Left colon (tissue), 2 donors: ENCODE measurements around the gene BORCS5. TPM values are rescaled to one million over a fixed set of nuclear protein-coding genes. Genes with fewer than 3 reads are reported as not detected.
"Not testable (repeated sequence)": the region's sequence is repeated elsewhere in the genome, so short reads cannot be mapped to it uniquely, and the experiment has no call there.

Experiments
- ATAC-seq: fragments of 200-7000 bp; cut with Tn5 transposase; one replicate; pipeline ENCODE4 v1.9.1; 2020; ENCODE audit warnings: mild to moderate bottlenecking, moderate library complexity
- DNase-seq, 2 donors: peaks; one replicate each; pipeline ENCODE4 v3.0.0-alpha.2; 2020
- intact Hi-C, 2 donors: fragments of 100-400 bp; cut with DNase I in 1 of 2; cut with micrococcal nuclease in 1 of 2; formaldehyde crosslinking; loops; one replicate each; pipeline versions ENCODE4 v1.11.2 to v1.14.0; 2022; cut with DNase I, micrococcal nuclease
- total RNA-seq, 2 donors: library from RNA; stranded (reverse); fragmentation: NEBNext Ultra II Directional; extraction: Animal tissue kit (Norgen Biotek cat#: 25700); gene quantifications; one replicate each; pipeline ENCODE4 v1.2.1, GENCODE V29; 2021
- donor health status: DM: no; HTN: no; CAD: no.
- donor health status: DM: yes; HTN: yes; CAD: no.

BORCS5 gene
- total RNA-seq, 2 donors from 2014 or later = 12.2 to 13.8 TPM

- intact Hi-C loops = no loop called here
- ATAC-seq = no peak
These were observed 49.9 kb downstream of the BORCS5 start for GRCh38 chr12:12406762-12407161.

GRCh38 chr12:12408265-12408690, 51.4 kb downstream of the BORCS5 start:
- DNase-seq (no peak), ATAC-seq (no peak)
- intact Hi-C loops = no loop called here

More at GRCh38 chr12:12406762-12407161, 49.9 kb downstream of the BORCS5 start:
- DNase-seq = no peak

GRCh38 chr12:12409337-12409736, 52.5 kb downstream of the BORCS5 start:
- intact Hi-C loops, DNase-seq, ATAC-seq: not testable (repeated sequence)

GRCh38 chr12:12415886-12416285, 59.0 kb downstream of the BORCS5 start:
- DNase-seq = no peak

GRCh38 chr12:12419165-12419564, 62.3 kb downstream of the BORCS5 start:
- intact Hi-C loops, DNase-seq, ATAC-seq: not testable (repeated sequence)

More at GRCh38 chr12:12415886-12416285, 59.0 kb downstream of the BORCS5 start:
- no peak for ATAC-seq
- intact Hi-C loops = no loop called here

GRCh38 chr12:12423367-12423766, 66.5 kb downstream of the BORCS5 start:
- intact Hi-C loops = no loop called here
- no peak for ATAC-seq

GRCh38 chr12:12425001-12425400, 68.1 kb downstream of the BORCS5 start:
- intact Hi-C loops = no loop called here
- ATAC-seq (no peak), DNase-seq (no peak)

More at GRCh38 chr12:12423367-12423766, 66.5 kb downstream of the BORCS5 start:
- no peak for DNase-seq

- ATAC-seq (peak; percentile 15), DNase-seq (no peak)
- intact Hi-C loops = no loop called here
These were observed 68.7 kb downstream of the BORCS5 start for GRCh38 chr12:12425616-12426015.

GRCh38 chr12:12427568-12427967, 70.7 kb downstream of the BORCS5 start:
- DNase-seq (no peak), ATAC-seq (no peak)
- intact Hi-C loops = no loop called here

- DNase-seq = no peak
- no peak for ATAC-seq
- intact Hi-C loops = no loop called here
These were observed 71.2 kb downstream of the BORCS5 start for GRCh38 chr12:12428047-12428446.

GRCh38 chr12:12428961-12429657, 72.2 kb downstream of the BORCS5 start:
- DNase-seq = no peak
- intact Hi-C loops = no loop called here
- no peak for ATAC-seq

GRCh38 chr12:12432364-12432763, 75.5 kb downstream of the BORCS5 start:
- intact Hi-C loops = no loop called here
- ATAC-seq (peak; percentile 77), DNase-seq (no peak)

- intact Hi-C loops = no loop called here
- ATAC-seq (peak; percentile 19), DNase-seq (no peak)
These were observed 76.4 kb downstream of the BORCS5 start for GRCh38 chr12:12433203-12433731.

GRCh38 chr12:12436831-12437345, 80.0 kb downstream of the BORCS5 start:
- DNase-seq (no peak), ATAC-seq (no peak)
- intact Hi-C loops = no loop called here

- intact Hi-C loops = no loop called here
- no peak for DNase-seq
- no peak for ATAC-seq
These were observed 82.8 kb downstream of the BORCS5 start for GRCh38 chr12:12439636-12440035.

GRCh38 chr12:12440784-12441428, 84.0 kb downstream of the BORCS5 start:
- ATAC-seq (peak; percentile 81), DNase-seq (no peak)
- intact Hi-C loops = no loop called here

- DNase-seq = no peak
- peak; percentile 35 for ATAC-seq
- intact Hi-C loops = no loop called here
These were observed 84.5 kb downstream of the BORCS5 start for GRCh38 chr12:12441429-12441807.

- ATAC-seq (peak; percentile 9), DNase-seq (no peak)
- intact Hi-C loops = no loop called here
These were observed 85.1 kb downstream of the BORCS5 start for GRCh38 chr12:12441843-12442461.

- no peak for ATAC-seq
- DNase-seq = no peak
- intact Hi-C loops = no loop called here
These were observed 85.7 kb downstream of the BORCS5 start for GRCh38 chr12:12442548-12443071.
